ENCODE results near the gene NAALADL2.

The NAALADL2 gene

DNA sequence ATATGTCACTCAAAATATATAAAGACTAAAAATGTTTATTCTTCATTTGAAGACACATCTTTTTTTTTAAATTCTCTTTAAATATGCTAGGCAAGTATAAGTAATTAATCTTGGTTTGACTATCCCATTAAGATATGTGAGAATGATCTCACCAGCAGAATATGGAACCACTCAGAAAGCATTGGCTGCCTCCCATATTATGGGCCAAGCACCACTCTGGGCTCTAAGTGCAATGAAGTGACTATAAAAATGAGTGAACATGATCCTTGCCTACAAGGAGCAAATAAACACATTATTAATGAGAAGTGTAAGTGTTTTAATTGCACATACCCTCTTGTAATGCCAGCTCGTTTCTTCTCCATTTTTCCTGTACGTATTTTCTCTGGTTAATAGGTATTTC lies 328.5 kb downstream of the NAALADL2 start:
- DNase-seq (ENCODE audit: low read depth): peak; percentile 15
- TF ChIP-seq CTCF (conservative IDR thresholded peaks at IDR 0.05; ENCODE audit: control insufficient read depth, insufficient read depth, low read depth, low read length): no peak
- H3K4me3 ChIP-seq (ENCODE audit: control insufficient read depth, low read depth, low read length): no peak overlapping the region

- DNase-seq (ENCODE audit: low read depth): peak; percentile 63
- TF ChIP-seq CTCF (conservative IDR thresholded peaks at IDR 0.05; ENCODE audit: control insufficient read depth, insufficient read depth, low read depth, low read length): no peak
- H3K4me3 ChIP-seq (ENCODE audit: control insufficient read depth, low read depth, low read length): no peak overlapping the region
Observed at GRCh38 chr3:175192536-175192935, 333.4 kb downstream of the NAALADL2 start.

DNA sequence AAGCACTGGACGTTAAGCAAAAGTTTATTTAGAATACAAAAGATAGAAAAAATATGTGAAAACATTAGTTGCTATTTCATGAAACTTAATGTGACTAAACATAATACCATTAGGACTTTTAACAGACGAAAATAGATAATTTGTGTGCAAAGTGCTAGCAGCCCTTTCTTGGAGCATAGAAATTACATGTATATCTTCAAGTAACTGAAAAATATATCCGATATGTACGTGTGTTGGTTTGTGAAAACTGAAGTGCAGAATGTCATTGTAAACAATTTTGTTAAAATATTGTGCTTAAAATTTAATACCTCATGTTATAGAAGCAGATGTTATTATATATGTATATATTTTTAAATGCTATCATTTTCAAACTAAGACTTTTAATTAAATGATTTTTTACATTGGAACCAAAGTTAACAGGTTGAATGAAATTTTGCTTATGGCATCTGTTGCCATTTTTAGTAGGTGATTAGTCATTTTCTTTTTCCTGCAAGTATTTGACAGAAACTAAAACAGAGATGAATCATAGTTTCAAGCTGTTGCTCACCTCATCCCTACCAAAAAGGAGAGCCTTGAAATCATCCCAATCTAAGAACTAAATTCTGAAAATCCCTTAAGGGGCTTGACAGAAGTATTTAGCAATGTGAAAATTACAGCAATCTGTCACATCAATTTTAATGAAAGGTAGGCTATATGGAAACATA lies 334.8 kb downstream of the NAALADL2 start:
- TF ChIP-seq CTCF (conservative IDR thresholded peaks at IDR 0.05; ENCODE audit: control insufficient read depth, insufficient read depth, low read depth, low read length): no peak
- H3K4me3 ChIP-seq (ENCODE audit: control insufficient read depth, low read depth, low read length): no peak overlapping the region
- peak; percentile 64 for DNase-seq (ENCODE audit: low read depth)

DNA sequence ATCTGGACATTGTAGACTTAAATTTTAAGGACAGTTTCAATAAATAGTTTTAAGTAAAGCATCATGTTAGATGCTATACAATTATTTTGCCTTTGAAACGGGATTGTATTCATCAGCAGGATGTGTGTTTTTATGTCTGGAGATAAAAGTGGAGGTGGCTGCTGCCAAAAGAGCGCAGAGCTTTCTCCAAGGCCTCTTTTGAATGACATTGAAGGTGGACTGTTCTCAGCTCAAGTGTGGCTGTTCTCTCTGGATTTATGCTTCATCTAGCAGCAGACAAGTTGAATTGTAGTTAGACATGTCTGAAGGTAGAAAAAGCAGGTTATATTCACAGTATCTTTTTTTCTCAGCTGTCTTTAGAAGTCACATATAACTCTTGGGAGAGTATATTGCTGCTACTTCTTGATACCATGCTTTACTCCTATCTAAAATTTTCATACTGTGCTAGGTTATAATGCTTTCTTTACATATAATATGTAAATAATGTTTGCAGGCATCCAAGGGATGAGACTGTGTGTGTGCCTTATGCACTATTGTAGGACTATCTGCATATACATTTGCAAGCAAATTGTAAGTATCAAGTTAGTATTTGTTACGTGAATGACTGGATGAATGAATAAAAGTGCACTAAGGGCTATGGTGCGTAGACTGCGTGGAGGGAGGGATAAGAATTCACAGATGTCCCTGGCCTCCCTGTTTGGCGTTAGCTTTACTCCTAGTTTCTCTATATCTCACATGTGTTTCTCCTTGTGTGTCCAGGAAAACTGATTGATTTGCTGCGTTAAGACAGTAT lies 340.1 kb downstream of the NAALADL2 start:
- DNase-seq (ENCODE audit: low read depth): no peak
- H3K4me3 ChIP-seq (ENCODE audit: control insufficient read depth, low read depth, low read length): no peak overlapping the region
- TF ChIP-seq CTCF (conservative IDR thresholded peaks at IDR 0.05; ENCODE audit: control insufficient read depth, insufficient read depth, low read depth, low read length): no peak

DNA sequence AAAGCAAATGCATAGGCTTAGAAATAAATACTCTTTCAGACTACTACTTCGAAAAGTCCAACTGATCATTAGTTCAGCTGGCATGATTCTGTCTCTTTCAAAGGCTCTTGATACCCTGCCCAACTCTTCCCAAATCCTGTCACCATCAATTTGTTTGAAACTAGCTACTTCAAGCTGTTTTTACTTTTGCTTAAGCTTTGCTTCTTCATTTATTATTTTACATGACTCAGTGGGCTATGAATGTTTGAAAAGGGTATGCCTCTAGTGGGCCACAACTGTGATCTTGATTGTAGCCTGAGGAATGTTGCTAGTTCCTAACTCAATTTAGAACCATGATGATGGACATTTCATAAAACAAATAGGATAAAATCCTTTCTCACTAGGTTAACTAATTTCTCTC lies 340.8 kb downstream of the NAALADL2 start:
- TF ChIP-seq CTCF (conservative IDR thresholded peaks at IDR 0.05; ENCODE audit: control insufficient read depth, insufficient read depth, low read depth, low read length): no peak
- no peak for DNase-seq (ENCODE audit: low read depth)
- H3K4me3 ChIP-seq (ENCODE audit: control insufficient read depth, low read depth, low read length): no peak overlapping the region

GRCh38 chr3:175200391-175201095 lies 341.4 kb downstream of the NAALADL2 start:
- peak; percentile 17 for DNase-seq (ENCODE audit: low read depth)
- H3K4me3 ChIP-seq (ENCODE audit: control insufficient read depth, low read depth, low read length): no peak overlapping the region
- TF ChIP-seq CTCF (conservative IDR thresholded peaks at IDR 0.05; ENCODE audit: control insufficient read depth, insufficient read depth, low read depth, low read length): no peak

Data from fibroblast of mammary gland (primary cell).